IMR-90 (cell line): ENCODE results near the gene SRRM3. TPM values are rescaled to one million over a fixed set of nuclear protein-coding genes. Genes with fewer than 3 reads are reported as not detected.
A peak's percentile ranks its signal among the peaks of the same experiment; 100 is the strongest.

Experiments used
- ATAC-seq: fragments of 200-7000 bp; cut with Tn5 transposase; 2 replicates; pipeline ENCODE4 v1.9.1; 2020; ENCODE audit warnings: low read depth, mild to moderate bottlenecking, moderate library complexity
- BruUV-seq: library from RNA; stranded (reverse); fragments of 400-500 nt; replicated peaks from 2 replicates; lab custom pipeline; 2021; lab: Mats Ljungman, UMichigan
- CTCF ChIA-PET: fragments of 300-600 bp; formaldehyde crosslinking; extraction: SDS; loops from one replicate; lab custom pipeline; 2021; ENCODE audit warnings: antibody characterized with exemption; lab: Yijun Ruan, JAX
- POLR2A ChIA-PET: fragments of 300-600 bp; sonication (Branson Sonifier 250); formaldehyde crosslinking; loops from one replicate; lab custom pipeline; 2022; ENCODE audit warnings: antibody characterized with exemption; ENCODE audit not compliant: unreplicated experiment; lab: Charles Lee
- DNase-seq: peaks from one replicate; pipeline ENCODE4 v3.0.0; 2013
- H2AFZ ChIP-seq: replicated peaks from 2 replicates; pipeline ENCODE3; 2013; ENCODE audit warnings: low read length, mild to moderate bottlenecking; ENCODE audit not compliant: poor library complexity
- H2AK5ac ChIP-seq: 2 replicates; pipeline ENCODE4 v1.6.1; 2013; ENCODE audit warnings: low read depth, low read length, inconsistent platforms
- H2AK9ac ChIP-seq: replicated peaks from 2 replicates; pipeline ENCODE3; 2013; ENCODE audit warnings: mild to moderate bottlenecking, low read depth, low read length, moderate library complexity; ENCODE audit not compliant: poor library complexity
- H2BK120ac ChIP-seq: 2 replicates; pipeline ENCODE4 v1.6.1; 2013; ENCODE audit warnings: low read depth, low read length, inconsistent platforms
- H2BK15ac ChIP-seq: 3 replicates; pipeline ENCODE4 v1.6.1; 2013; ENCODE audit warnings: low read depth, low read length, inconsistent platforms
- H2BK20ac ChIP-seq: 2 replicates; pipeline ENCODE4 v1.6.1; 2013; ENCODE audit warnings: low read depth, mild to moderate bottlenecking, inconsistent platforms, low read length, moderate library complexity
- H2BK5ac ChIP-seq: 2 replicates; pipeline ENCODE4 v1.6.1; 2013; ENCODE audit warnings: mild to moderate bottlenecking, low read depth, low read length, inconsistent platforms; ENCODE audit not compliant: poor library complexity, severe bottlenecking
- H3K14ac ChIP-seq: replicated peaks from 2 replicates; pipeline ENCODE4 v1.6.1; 2013; ENCODE audit warnings: low read depth, low read length, inconsistent platforms
- H3K18ac ChIP-seq: 2 replicates; pipeline ENCODE4 v1.6.1; 2013; ENCODE audit warnings: low read depth, low read length, control low read depth
- H3K23ac ChIP-seq: 2 replicates; pipeline ENCODE4 v1.6.1; 2013; ENCODE audit warnings: low read depth, low read length, inconsistent platforms
- H3K27ac ChIP-seq: 2 replicates; pipeline ENCODE4 v1.5.1; 2013; ENCODE audit warnings: mild to moderate bottlenecking, control low read depth, low read length; ENCODE audit not compliant: insufficient read depth
- H3K27me3 ChIP-seq: 2 replicates; pipeline ENCODE4 v1.6.1; 2013; ENCODE audit warnings: low read length; ENCODE audit not compliant: control insufficient read depth, insufficient read depth
- H3K36me3 ChIP-seq: 2 replicates; pipeline ENCODE4 v1.6.1; 2013; ENCODE audit warnings: low read length, mixed read lengths; ENCODE audit not compliant: control insufficient read depth, insufficient read depth
- H3K4ac ChIP-seq: 2 replicates; pipeline ENCODE4 v1.6.1; 2013; ENCODE audit warnings: low read depth, low read length, inconsistent platforms
- H3K4me1 ChIP-seq: 2 replicates; pipeline ENCODE4 v1.6.1; 2013; ENCODE audit warnings: low read length, mixed read lengths; ENCODE audit not compliant: control insufficient read depth, insufficient read depth
- H3K4me2 ChIP-seq: 2 replicates; pipeline ENCODE4 v1.6.1; 2013; ENCODE audit warnings: low read depth, mild to moderate bottlenecking, control low read depth, low read length, moderate library complexity
- H3K4me3 ChIP-seq: 2 replicates; pipeline ENCODE4 v1.5.1; 2013; ENCODE audit warnings: low read depth, mild to moderate bottlenecking, control low read depth, low read length, moderate library complexity; ENCODE audit not compliant: insufficient read depth
- H3K56ac ChIP-seq: 2 replicates; pipeline ENCODE4 v1.6.1; 2013; ENCODE audit warnings: low read length, inconsistent platforms; ENCODE audit not compliant: insufficient read depth; ENCODE audit errors: extremely low read depth
- H3K79me1 ChIP-seq, 2 experiments: 2 replicates each; pipeline ENCODE4 v1.6.1; 2013; ENCODE audit warnings: low read length in 2 of 2, inconsistent platforms in 1 of 2, low read depth in 1 of 2
- H3K9ac ChIP-seq: 2 replicates; pipeline ENCODE4 v1.6.1; 2013; ENCODE audit warnings: low read depth, low read length, control low read depth
- H3K9me1 ChIP-seq: 2 replicates; pipeline ENCODE4 v1.6.1; 2013; ENCODE audit warnings: low read length, inconsistent platforms; ENCODE audit not compliant: insufficient read depth
- H3K9me3 ChIP-seq: 2 replicates; pipeline ENCODE4 v1.6.1; 2013; ENCODE audit warnings: low read length; ENCODE audit not compliant: control insufficient read depth, insufficient read depth
- H4K20me1 ChIP-seq: 2 replicates; pipeline ENCODE4 v1.6.1; 2013; ENCODE audit warnings: low read length, inconsistent platforms; ENCODE audit not compliant: insufficient read depth
- H4K5ac ChIP-seq: 2 replicates; pipeline ENCODE4 v1.6.1; 2013; ENCODE audit warnings: mild to moderate bottlenecking, low read depth, low read length, control low read depth
- H4K8ac ChIP-seq, 2 experiments: 2 replicates each; pipeline ENCODE4 v1.6.1; 2013; ENCODE audit warnings: low read depth in 2 of 2, low read length in 2 of 2, control low read depth in 1 of 2, inconsistent platforms in 1 of 2
- H4K91ac ChIP-seq: 2 replicates; pipeline ENCODE4 v1.6.1; 2013; ENCODE audit warnings: low read depth, low read length, inconsistent platforms; ENCODE audit not compliant: insufficient read depth
- MAFK ChIP-seq: IDR thresholded peaks from 2 replicates; pipeline ENCODE4 v1.6.1; 2012; ENCODE audit warnings: low read depth, low read length, improper control_type of control experiment
- RCOR1 ChIP-seq: IDR thresholded peaks from 2 replicates; pipeline ENCODE4 v1.6.1; 2012; ENCODE audit warnings: mild to moderate bottlenecking, low read length, improper control_type of control experiment; ENCODE audit not compliant: insufficient replicate concordance
- dilution Hi-C: fragments of 300-500 bp; cut with HindIII; formaldehyde crosslinking; loops from one replicate; pipeline ENCODE4 v1.14.3; 2018; ENCODE audit warnings: low sequenced_read_pairs; ENCODE audit not compliant: unreplicated experiment
- in situ Hi-C: fragments of 300-500 bp; cut with MboI; formaldehyde crosslinking; loops from 3 replicates; pipeline ENCODE4 v1.14.3; 2019; ENCODE audit warnings: low sequenced_read_pairs, inconsistent platforms, mixed read lengths
- intact Hi-C: fragments of 100-400 bp; cut with micrococcal nuclease; formaldehyde crosslinking; loops from 2 replicates; pipeline ENCODE4 v1.10.0; 2022
- polyA plus RNA-seq, 3 experiments: library from polyadenylated mRNA; depleted of rRNA; stranded (reverse); fragments of >200 nt; gene quantifications; 2 replicates each; pipeline ENCODE4 v1.2.3, GENCODE V29; 2012; ENCODE audit warnings: low replicate concordance in 1 of 3
- total RNA-seq: library from RNA; depleted of rRNA; stranded (reverse); fragments of >200 nt; gene quantifications from 2 replicates; pipeline ENCODE4 v1.2.3, GENCODE V29; 2012; rRNA removed
- TF ChIP-seq, protein P1 (sequence below): fragments of 150-350 bp; IDR thresholded peaks from 2 replicates; pipeline ENCODE4 v1.6.1; 2016; ENCODE audit warnings: low read depth, mild to moderate bottlenecking, low read length, moderate library complexity, borderline replicate concordance

The SRRM3 gene
- total and polyA plus RNA-seq, 2 of the 4 experiments (the other 2 are of a cell fraction) = 0.18 to 2.5 TPM

DNA sequence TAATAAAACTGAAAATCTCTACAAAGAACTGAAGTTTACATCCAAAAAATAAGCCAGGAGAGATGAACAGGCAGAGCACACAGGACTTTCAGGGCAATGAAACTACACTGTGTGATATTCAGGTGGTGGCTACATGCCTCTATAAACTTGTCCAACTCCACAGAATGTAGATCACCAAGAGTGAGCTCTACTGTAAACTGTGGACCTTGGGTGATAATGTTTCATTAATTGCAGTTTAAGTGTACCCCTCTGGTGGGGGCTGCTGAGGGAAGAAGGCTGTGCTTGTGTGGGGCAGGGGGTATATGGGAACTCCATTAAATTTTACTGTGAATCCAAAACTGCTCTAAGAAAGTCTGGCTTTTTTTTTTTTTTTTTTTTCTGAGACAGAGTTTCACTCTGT lies 134.4 kb downstream of the SRRM3 start:
- Histone ChIP-seq H4K5ac (no peak overlapping the region), H2BK5ac (no peak overlapping the region), H2AK5ac (no peak overlapping the region), H4K20me1 (peaks cover 99% of the 10 kb centered on the region), H3K4me3 (no peak overlapping the region), H3K4me2 (no peak overlapping the region), H4K8ac (no peak overlapping the region), H3K9ac (no peak overlapping the region), H2BK20ac (no peak overlapping the region), H3K79me1 (peaks cover 0 to 70% of the 10 kb centered on the region in 2 experiments; a peak in 3 of 4 replicates), H3K27me3 (no peaks in the 10 kb centered on the region), H2AK9ac (no peak overlapping the region), H3K4ac (no peak overlapping the region), H2BK120ac (no peak overlapping the region), H2AFZ (no peak overlapping the region), H3K14ac (no peak overlapping the region), H3K18ac (no peak overlapping the region), H3K9me1 (peaks cover 28% of the 10 kb centered on the region), H3K4me1 (peaks cover 25% of the 10 kb centered on the region), H4K91ac (no peak overlapping the region), H3K23ac (0 out of 2 replicates have a peak overlapping the region, but pooled peaks have one; percentile 17), H3K36me3 (peaks cover 18% of the 10 kb centered on the region), H3K56ac (no peak overlapping the region), H2BK15ac (no peak overlapping the region), H3K27ac (no peak overlapping the region), H3K9me3 (no peaks in the 10 kb centered on the region)
- ChIA-PET POLR2A (no interaction called here), CTCF (no interaction called here)
- dilution Hi-C loops (no loop called here), intact Hi-C loops (no loop called here), in situ Hi-C loops (no loop called here)
- no peak for DNase-seq
- TF ChIP-seq MAFK = no peak
- no peak for TF ChIP-seq RCOR1
- TF ChIP-seq, protein P1, sequence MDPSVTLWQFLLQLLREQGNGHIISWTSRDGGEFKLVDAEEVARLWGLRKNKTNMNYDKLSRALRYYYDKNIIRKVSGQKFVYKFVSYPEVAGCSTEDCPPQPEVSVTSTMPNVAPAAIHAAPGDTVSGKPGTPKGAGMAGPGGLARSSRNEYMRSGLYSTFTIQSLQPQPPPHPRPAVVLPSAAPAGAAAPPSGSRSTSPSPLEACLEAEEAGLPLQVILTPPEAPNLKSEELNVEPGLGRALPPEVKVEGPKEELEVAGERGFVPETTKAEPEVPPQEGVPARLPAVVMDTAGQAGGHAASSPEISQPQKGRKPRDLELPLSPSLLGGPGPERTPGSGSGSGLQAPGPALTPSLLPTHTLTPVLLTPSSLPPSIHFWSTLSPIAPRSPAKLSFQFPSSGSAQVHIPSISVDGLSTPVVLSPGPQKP = no peak
- no peak for ATAC-seq
- no TSS peak for BruUV-seq

Other genes starting within 250 kb of the SRRM3 start
- 23.1 and 32.1 TPM in 2 replicates for gene TMEM120A, start 207.3 kb upstream of the SRRM3 start, total RNA-seq
- 33.8 and 39.3 TPM in 2 replicates for gene TMEM120A, start 207.3 kb upstream of the SRRM3 start, polyA plus RNA-seq (2012; rRNA removed)
- 70.0 and 73.8 TPM in 2 replicates for gene STYXL1, start 153.9 kb upstream of the SRRM3 start, total RNA-seq
- gene STYXL1, start 153.9 kb upstream of the SRRM3 start, polyA plus RNA-seq (2012; rRNA removed) = 53.9 and 66.1 TPM in 2 replicates
- gene MDH2, start 153.8 kb upstream of the SRRM3 start, total RNA-seq = 55.4 and 56.1 TPM in 2 replicates
- gene MDH2, start 153.8 kb upstream of the SRRM3 start, polyA plus RNA-seq (2012; rRNA removed) = 206 and 232 TPM in 2 replicates
- gene HSPB1, start 100.8 kb downstream of the SRRM3 start, total RNA-seq = 33.2 and 48.6 TPM in 2 replicates
- gene HSPB1, start 100.8 kb downstream of the SRRM3 start, polyA plus RNA-seq (2012; rRNA removed) = 1,363 and 1,841 TPM in 2 replicates
- gene YWHAG, start 157.1 kb downstream of the SRRM3 start, total RNA-seq = 40.1 and 58.6 TPM in 2 replicates
- 56.9 and 64.9 TPM in 2 replicates for gene YWHAG, start 157.1 kb downstream of the SRRM3 start, polyA plus RNA-seq (2012; rRNA removed)
- 0.36 and 0.56 TPM in 2 replicates for gene SSC4D, start 207.8 kb downstream of the SRRM3 start, total RNA-seq
- 0.63 and 0.70 TPM in 2 replicates for gene SSC4D, start 207.8 kb downstream of the SRRM3 start, polyA plus RNA-seq (2012; rRNA removed)
- gene ZP3, start 223.1 kb downstream of the SRRM3 start, total RNA-seq = 0.54 and 0.83 TPM in 2 replicates
- gene ZP3, start 223.1 kb downstream of the SRRM3 start, polyA plus RNA-seq (2012; rRNA removed) = 0.42 and 0.67 TPM in 2 replicates